ENCODE measurements around the gene VDAC2. TPM values are rescaled to one million over a fixed set of nuclear protein-coding genes. Genes with fewer than 3 reads are reported as not detected.
"Not testable (repeated sequence)": the region's sequence is repeated elsewhere in the genome, so short reads cannot be mapped to it uniquely, and the experiment has no call there.

The VDAC2 gene
- total RNA-seq, 1 experiment from 2014 or later, result 254 TPM

- no peaks in the 10 kb centered on the region for H3K4me1 Mint-ChIP-seq (ENCODE audit: low read depth, unreplicated experiment)
- H3K27me3 Mint-ChIP-seq (ENCODE audit: unreplicated experiment), result no peaks in the 10 kb centered on the region
- no peaks in the 10 kb centered on the region for H3K9me3 Mint-ChIP-seq (ENCODE audit: low read depth, unreplicated experiment)
- no peak for TF ChIP-seq CTCF (IDR thresholded peaks at IDR 0.05; ENCODE audit: unreplicated experiment)
- intact Hi-C loops (cut with micrococcal nuclease; ENCODE audit: unreplicated experiment), result loop anchor here (5.0 kb wide), 1 partner anchor 1361 kb away; no protein-coding TSS in a partner anchor
- H3K4me3 Mint-ChIP-seq (ENCODE audit: low read depth, unreplicated experiment), result no peak overlapping the region
- CTCF ChIA-PET, result interaction anchor here (0.7 to 2.5 kb wide), 3 partner anchors 23 to 1185 kb away, joined by 4 to 67 read pairs (median 8); partner anchors contain the start of gene COMTD1
- no peak overlapping the region for H3K27ac Mint-ChIP-seq (ENCODE audit: unreplicated experiment)
- H3K36me3 Mint-ChIP-seq (ENCODE audit: insufficient read depth, unreplicated experiment), result no peaks in the 10 kb centered on the region
- BruUV-seq (replicated peaks), result no TSS peak
- DNase-seq, result no peak
These were observed 24.3 kb upstream of the VDAC2 start for GRCh38 chr10:75186310-75186709.

GRCh38 chr10:75187961-75188426, 22.6 kb upstream of the VDAC2 start:
- peak; percentile 75 for TF ChIP-seq CTCF (IDR thresholded peaks at IDR 0.05; ENCODE audit: unreplicated experiment)
- DNase-seq, result peak; percentile 77
- intact Hi-C loops (cut with micrococcal nuclease; ENCODE audit: unreplicated experiment), result loop anchor here (1.0 to 5.0 kb wide), 3 partner anchors 42 to 1359 kb away; no protein-coding TSS in a partner anchor
- Mint-ChIP-seq H3K27me3 (ENCODE audit: unreplicated experiment) (no peaks in the 10 kb centered on the region), H3K27ac (ENCODE audit: unreplicated experiment) (no peak overlapping the region), H3K4me3 (ENCODE audit: low read depth, unreplicated experiment) (no peak overlapping the region), H3K9me3 (ENCODE audit: low read depth, unreplicated experiment) (no peaks in the 10 kb centered on the region), H3K36me3 (ENCODE audit: insufficient read depth, unreplicated experiment) (no peaks in the 10 kb centered on the region), H3K4me1 (ENCODE audit: low read depth, unreplicated experiment) (peaks cover 8% of the 10 kb centered on the region)
- CTCF ChIA-PET, result interaction anchor here (0.6 to 3.0 kb wide), 8 partner anchors 9 to 48 kb away, joined by 3 to 67 read pairs (median 7); partner anchors contain the start of genes COMTD1 and VDAC2
- BruUV-seq (replicated peaks), result no TSS peak

- intact Hi-C loops (cut with micrococcal nuclease; ENCODE audit: unreplicated experiment), result loop anchor here (1.0 to 5.0 kb wide), 3 partner anchors 42 to 1359 kb away; no protein-coding TSS in a partner anchor
- DNase-seq; H3K27me3 Mint-ChIP-seq (ENCODE audit: unreplicated experiment); BruUV-seq (replicated peaks); H3K27ac Mint-ChIP-seq (ENCODE audit: unreplicated experiment); H3K4me1 Mint-ChIP-seq (ENCODE audit: low read depth, unreplicated experiment); H3K4me3 Mint-ChIP-seq (ENCODE audit: low read depth, unreplicated experiment); H3K9me3 Mint-ChIP-seq (ENCODE audit: low read depth, unreplicated experiment); H3K36me3 Mint-ChIP-seq (ENCODE audit: insufficient read depth, unreplicated experiment): not testable (repeated sequence)
- CTCF ChIA-PET, result interaction anchor here (0.6 to 3.0 kb wide), 8 partner anchors 9 to 47 kb away, joined by 3 to 67 read pairs (median 7); partner anchors contain the start of genes COMTD1 and VDAC2
These were observed 22.1 kb upstream of the VDAC2 start for GRCh38 chr10:75188522-75188921.

- Mint-ChIP-seq H3K4me3 (ENCODE audit: low read depth, unreplicated experiment) (no peak overlapping the region), H3K27me3 (ENCODE audit: unreplicated experiment) (no peaks in the 10 kb centered on the region), H3K4me1 (ENCODE audit: low read depth, unreplicated experiment) (peaks cover 8% of the 10 kb centered on the region), H3K27ac (ENCODE audit: unreplicated experiment) (no peak overlapping the region), H3K9me3 (ENCODE audit: low read depth, unreplicated experiment) (no peaks in the 10 kb centered on the region), H3K36me3 (ENCODE audit: insufficient read depth, unreplicated experiment) (no peaks in the 10 kb centered on the region)
- CTCF ChIA-PET, result interaction anchor here (3.0 kb wide), 1 partner anchor 42 kb away, joined by 49 read pairs; no protein-coding TSS in a partner anchor
- no TSS peak for BruUV-seq (replicated peaks)
- no peak for TF ChIP-seq CTCF (IDR thresholded peaks at IDR 0.05; ENCODE audit: unreplicated experiment)
- no peak for DNase-seq
- intact Hi-C loops (cut with micrococcal nuclease; ENCODE audit: unreplicated experiment), result loop anchor here (5.0 kb wide), 1 partner anchor 1358 kb away; no protein-coding TSS in a partner anchor
These were observed 21.1 kb upstream of the VDAC2 start for GRCh38 chr10:75189266-75190096.

Measured in Calu3 (cell line).